GM21576 (cell line): ENCODE measurements around the gene SLCO4A1.
"Not testable (repeated sequence)": the region's sequence is repeated elsewhere in the genome, so short reads cannot be mapped to it uniquely, and the experiment has no call there.

Experiments
- ATAC-seq: cut with Tn5 transposase; IDR thresholded peaks from one replicate; pipeline ENCODE4 v1.9.1; 2021; ENCODE audit warnings: mild to moderate bottlenecking, moderate library complexity; ENCODE audit not compliant: unreplicated experiment

SLCO4A1 gene

DNA sequence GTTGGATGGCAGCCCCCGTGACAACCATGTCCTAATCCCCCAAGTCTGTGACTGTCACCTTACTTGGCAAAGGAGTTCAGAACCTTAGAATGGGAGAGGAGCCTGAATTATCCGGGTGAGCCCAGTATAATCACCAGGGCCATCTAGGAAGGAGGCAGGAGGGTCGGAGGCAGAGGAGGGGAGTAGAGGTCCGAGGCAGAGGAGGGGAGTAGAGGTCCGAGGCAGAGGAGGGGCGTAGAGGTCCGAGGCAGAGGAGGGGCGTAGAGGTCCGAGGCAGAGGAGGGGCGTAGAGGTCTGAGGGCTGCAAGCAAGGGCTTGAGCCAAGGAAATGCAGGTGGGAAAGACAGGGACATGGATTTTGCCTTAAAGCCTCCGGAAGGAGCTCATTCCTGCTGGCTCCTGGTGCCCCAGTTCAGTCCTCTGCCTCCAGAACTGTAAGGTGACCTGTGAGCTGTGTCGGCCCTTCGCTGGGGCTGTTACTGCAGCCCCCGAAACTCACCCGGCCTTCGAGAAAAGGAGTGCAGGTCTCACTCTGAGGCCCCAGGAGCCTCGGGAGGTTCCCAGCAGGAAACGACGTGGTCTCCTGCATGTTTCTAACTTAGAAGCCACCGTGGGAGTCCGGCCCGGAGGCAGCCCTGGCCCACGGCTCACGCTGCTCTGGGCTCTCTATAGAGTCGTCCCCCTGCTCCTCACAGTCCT lies 20.0 kb upstream of the SLCO4A1 start:
- ATAC-seq: no peak

DNA sequence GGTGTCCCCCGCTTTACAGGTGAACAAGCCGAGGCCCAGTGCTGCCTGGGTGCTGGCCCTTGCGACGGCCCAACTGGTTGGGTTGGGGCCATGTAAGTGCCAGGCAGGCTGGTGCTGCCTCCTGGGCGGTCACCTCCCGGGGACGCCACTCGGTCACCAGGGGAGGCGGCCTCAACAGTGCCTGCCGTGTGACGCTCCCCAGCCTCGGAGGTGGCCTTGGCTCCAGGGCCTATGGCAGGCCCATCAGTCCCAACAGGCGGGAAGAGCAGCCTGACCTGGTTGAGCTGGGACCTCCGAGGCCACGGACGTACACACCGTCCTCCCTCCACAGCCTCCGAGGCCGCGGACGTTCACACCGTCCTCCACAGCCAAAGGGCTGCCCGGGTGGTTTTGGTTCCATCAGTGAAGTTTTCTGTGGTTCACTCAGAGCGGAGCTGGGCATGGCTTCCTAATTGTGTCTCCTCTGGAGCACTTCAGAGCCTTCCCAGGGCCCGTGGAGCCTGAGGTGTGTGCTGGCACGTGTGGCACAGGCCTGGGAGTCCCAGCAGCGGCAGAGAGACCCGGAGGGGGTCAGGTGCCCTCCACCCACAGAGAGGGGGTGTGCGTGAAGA lies 19.3 kb upstream of the SLCO4A1 start:
- no peak for ATAC-seq

GRCh38 chr20:62623488-62624324 lies 18.6 kb upstream of the SLCO4A1 start:
- peak; percentile 76 for ATAC-seq

GRCh38 chr20:62624325-62624690 lies 18.0 kb upstream of the SLCO4A1 start:
- peak; percentile 48 for ATAC-seq

DNA sequence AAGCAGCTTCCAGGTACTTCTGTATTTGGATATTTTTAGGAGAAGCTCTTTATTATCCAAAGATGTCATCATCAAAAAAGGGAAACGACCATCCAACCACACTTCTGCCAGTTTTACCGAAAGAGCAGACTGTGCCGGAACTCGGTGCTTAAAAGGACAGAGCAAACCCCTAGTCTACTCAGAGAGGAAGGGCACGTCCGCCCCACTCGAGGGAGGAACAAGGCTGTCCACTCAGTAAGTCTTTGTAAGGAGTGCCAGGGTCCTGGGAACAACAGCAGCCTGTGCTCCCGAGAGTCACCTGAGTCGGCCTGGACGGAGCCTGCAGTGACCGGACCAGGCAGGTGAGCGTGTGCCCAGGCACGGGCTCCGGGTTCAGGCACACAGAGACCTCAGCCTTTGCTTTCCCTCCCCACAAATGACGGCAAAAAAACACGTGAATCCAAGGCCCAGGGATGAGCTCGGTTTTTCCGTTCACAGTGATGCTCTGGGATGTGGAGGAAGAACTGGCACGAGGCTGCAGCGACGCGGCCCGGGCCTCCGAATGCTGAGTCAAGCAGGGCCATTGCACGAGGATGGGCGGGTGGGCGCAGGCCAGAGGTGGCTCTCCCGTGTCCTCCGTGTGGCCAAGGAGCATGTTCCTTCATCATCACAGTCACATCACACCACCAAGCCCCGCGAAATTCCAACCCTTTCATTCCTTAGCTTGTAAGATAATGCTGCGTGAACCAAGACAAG lies 17.4 kb upstream of the SLCO4A1 start:
- ATAC-seq: no peak

GRCh38 chr20:62625516-62625915 lies 16.8 kb upstream of the SLCO4A1 start:
- ATAC-seq: no peak

GRCh38 chr20:62625921-62626547 lies 16.3 kb upstream of the SLCO4A1 start:
- ATAC-seq: no peak

GRCh38 chr20:62627425-62627824 lies 14.9 kb upstream of the SLCO4A1 start:
- not testable (repeated sequence) for ATAC-seq

DNA sequence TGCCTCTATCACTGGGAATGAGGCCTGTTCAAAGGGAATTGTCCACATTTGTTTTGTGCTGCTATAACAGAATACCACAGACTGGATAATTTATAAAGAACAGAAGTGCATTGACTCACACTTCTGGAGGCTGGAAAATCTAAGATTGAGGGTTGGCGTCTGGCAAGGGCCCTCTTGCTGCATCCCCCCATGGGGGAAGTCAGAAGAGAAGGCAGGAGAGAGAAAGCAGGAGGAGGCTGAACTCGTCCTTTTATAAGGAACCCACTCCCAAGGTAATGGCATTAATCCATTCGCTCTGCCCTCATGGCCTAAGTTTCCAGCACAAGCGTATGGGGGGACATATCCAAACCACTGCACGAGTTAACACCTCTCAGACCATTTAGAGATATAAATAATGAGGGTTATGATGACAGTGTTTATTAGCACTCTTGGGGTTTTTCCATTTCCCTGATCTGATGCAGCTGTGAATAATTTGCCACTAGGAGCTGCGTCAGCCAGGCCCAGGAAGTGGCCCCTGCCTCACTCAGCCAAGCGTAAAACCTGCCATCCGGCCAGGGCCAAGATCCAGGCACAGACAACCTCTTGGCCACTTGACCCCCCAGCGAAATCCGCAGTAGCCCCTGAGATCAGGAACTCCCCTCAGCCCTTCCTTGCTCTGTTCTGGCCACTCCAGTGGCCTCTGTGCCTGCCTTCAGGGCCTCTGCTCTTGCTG lies 14.2 kb upstream of the SLCO4A1 start:
- ATAC-seq: no peak

DNA sequence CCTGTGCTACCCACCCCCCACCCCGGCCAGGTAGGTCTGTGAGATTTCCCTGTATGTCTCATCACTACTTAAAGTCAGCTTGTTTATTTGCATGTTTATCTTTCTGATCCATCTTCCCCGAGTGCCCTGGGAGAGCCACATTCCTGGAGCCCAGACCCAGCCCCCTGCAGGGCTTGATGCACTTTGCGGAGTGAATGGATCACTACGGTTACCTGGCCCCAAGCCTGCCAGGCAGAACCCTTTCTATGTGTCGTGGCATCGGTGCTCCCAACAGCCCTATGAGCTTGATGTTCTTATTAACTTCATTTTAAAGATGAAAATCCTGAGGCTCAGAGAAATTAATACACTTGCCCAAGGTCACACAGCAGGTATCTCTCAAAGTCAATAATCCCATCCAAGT lies 13.6 kb upstream of the SLCO4A1 start:
- ATAC-seq: no peak

GRCh38 chr20:62629864-62630470 lies 12.3 kb upstream of the SLCO4A1 start:
- ATAC-seq: no peak

- ATAC-seq: no peak
Measured at GRCh38 chr20:62631336-62632308, 10.7 kb upstream of the SLCO4A1 start.

DNA sequence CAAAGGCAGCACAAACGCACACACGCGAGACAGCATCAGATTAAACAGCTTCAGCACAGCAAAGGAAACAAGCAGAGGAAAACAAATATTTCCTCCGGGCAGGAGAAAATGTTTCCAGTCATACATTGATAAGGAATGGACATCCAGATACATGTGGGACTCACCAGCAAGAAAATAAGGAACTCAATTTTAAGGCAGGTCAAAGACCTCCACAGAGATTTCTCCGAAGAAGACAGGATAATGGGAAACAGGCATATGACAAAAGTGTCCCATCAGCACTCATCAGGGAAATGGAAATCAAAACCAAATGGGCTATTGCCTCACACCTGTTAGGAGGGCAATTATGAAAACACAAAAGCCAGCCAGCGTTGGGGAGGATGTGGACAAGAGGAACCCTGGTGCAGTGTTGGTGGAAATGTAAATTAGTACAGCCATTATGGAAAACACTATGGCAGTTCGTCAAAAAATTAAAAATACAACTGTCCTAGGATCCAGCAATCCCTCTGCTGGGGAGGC lies 9.7 kb upstream of the SLCO4A1 start:
- ATAC-seq: no peak

DNA sequence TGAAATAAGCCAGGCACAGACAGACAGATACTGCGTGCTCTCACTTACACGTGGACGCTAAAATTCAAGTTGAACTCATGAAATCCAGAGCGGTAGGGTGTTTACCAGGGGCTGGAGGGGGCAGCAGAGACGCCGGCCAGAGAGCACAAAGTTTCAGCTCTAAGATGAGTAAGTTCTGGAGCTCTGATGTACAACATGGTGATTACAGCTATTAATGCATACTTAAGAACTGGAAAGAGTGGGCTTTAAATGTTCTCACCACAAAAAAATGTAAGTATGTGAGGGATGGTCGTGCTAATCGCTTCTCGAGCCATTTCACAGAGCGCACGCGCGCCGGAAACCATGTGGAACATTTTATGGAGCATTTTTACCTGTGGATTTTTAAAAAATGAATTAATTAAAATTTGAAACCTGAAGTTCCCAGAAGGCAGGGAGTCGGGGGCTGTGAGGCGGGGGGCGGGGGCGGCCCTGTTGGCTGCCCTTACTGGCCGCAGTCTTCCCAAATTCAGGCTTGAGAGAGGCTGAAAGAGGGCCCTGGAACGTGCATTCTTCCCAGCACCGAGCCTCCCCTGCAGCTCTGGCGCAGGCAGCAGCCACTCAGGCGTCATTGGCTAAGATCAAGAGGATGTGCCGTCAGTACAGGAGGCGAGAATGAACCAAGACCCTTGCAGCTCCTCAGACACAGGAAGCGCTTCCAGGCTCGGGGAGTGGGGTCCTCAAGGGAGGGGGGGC lies 8.5 kb upstream of the SLCO4A1 start:
- no peak for ATAC-seq

DNA sequence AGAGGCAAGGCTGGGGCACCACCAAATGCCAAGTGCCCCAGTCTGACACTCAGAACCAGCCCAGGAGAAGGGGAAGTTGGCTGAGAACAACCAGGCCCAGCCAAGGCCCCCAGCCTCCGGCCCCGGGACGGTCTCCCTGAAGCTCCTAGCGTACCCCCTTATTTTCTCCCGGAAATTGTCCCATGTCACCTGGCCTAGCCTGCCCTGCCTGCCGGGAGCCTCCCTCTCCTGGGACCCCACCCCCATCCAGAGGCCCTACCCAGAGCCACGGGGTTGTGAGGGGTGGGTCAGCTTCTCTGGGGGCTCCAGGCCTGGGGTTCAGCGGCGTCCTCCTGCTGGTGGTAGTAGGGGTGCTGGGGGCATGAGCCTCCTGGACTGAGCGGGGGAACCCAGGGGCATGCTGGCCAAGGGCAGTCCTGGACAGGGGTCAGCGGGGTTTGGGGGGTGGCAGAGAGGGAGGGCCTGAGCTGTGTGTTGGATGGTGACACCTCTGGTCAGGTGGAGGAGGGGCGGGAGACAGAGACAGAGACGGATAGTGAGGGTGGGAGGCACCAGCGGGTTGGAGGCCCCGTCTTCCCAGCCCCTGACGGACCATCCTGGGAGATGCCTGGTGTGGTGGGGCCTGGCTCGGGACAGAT lies 7.9 kb upstream of the SLCO4A1 start:
- no peak for ATAC-seq

- no peak for ATAC-seq
Measured at GRCh38 chr20:62635232-62635631, 7.1 kb upstream of the SLCO4A1 start.

GRCh38 chr20:62635852-62636251 lies 6.5 kb upstream of the SLCO4A1 start:
- ATAC-seq: no peak
